MM.1S (cell line): ENCODE data around the gene ZNF804B.
"Not testable (repeated sequence)": the region's sequence is repeated elsewhere in the genome, so short reads cannot be mapped to it uniquely, and the experiment has no call there.

Experiments
- DNase-seq: peaks from one replicate; pipeline ENCODE4 v3.0.0-alpha.2; 2015
- H2AFZ ChIP-seq: fragments of 300-600 bp; sonication (generic); 2 replicates; pipeline ENCODE4 v1.6.0; 2016; ENCODE audit warnings: antibody characterized with exemption, low read length
- H3F3A ChIP-seq: fragments of 300-600 bp; sonication (generic); 2 replicates; pipeline ENCODE4 v1.6.1; 2016; ENCODE audit warnings: mild to moderate bottlenecking, antibody characterized with exemption, low read length, moderate library complexity, mixed read lengths; ENCODE audit not compliant: insufficient read depth
- H3K27ac ChIP-seq: fragments of 300-600 bp; sonication (generic); 2 replicates; pipeline ENCODE4 v1.5.1; 2016; ENCODE audit warnings: mild to moderate bottlenecking, low read length
- H3K27me3 ChIP-seq: fragments of 300-600 bp; sonication (generic); replicated peaks from 2 replicates; pipeline ENCODE4 v1.6.0; 2016; ENCODE audit warnings: low read length; ENCODE audit not compliant: insufficient read depth
- H3K36me3 ChIP-seq: fragments of 300-600 bp; sonication (generic); replicated peaks from 2 replicates; pipeline ENCODE4 v1.6.1; 2016; ENCODE audit warnings: mild to moderate bottlenecking, low read length, mixed read lengths; ENCODE audit not compliant: insufficient read depth
- H3K4me1 ChIP-seq: fragments of 300-600 bp; sonication (generic); 2 replicates; pipeline ENCODE4 v1.6.1; 2016; ENCODE audit warnings: low read length, mixed read lengths
- H3K4me2 ChIP-seq: fragments of 300-600 bp; sonication (generic); 2 replicates; pipeline ENCODE4 v1.6.0; 2016; ENCODE audit warnings: low read depth, low read length
- H3K4me3 ChIP-seq: fragments of 300-600 bp; sonication (generic); 2 replicates; pipeline ENCODE4 v1.5.1; 2016; ENCODE audit warnings: low read length, mixed read lengths
- H3K79me2 ChIP-seq: fragments of 300-600 bp; sonication (generic); 2 replicates; pipeline ENCODE4 v1.6.1; 2016; ENCODE audit warnings: mixed run types, low read length, mixed read lengths
- H3K9ac ChIP-seq: fragments of 300-600 bp; sonication (generic); 2 replicates; pipeline ENCODE4 v1.6.1; 2016; ENCODE audit warnings: low read length, mixed read lengths
- H3K9me2 ChIP-seq: fragments of 300-600 bp; sonication (generic); replicated peaks from 2 replicates; pipeline ENCODE4 v1.6.1; 2016; ENCODE audit warnings: mild to moderate bottlenecking, low read length, mixed read lengths; ENCODE audit not compliant: insufficient read depth
- H3K9me3 ChIP-seq: fragments of 300-600 bp; sonication (generic); replicated peaks from 2 replicates; pipeline ENCODE4 v1.6.1; 2016; ENCODE audit warnings: mild to moderate bottlenecking, low read length, mixed read lengths; ENCODE audit not compliant: insufficient read depth
- H4K20me1 ChIP-seq: fragments of 300-600 bp; sonication (generic); 2 replicates; pipeline ENCODE4 v1.6.1; 2016; ENCODE audit warnings: mild to moderate bottlenecking, low read length, moderate library complexity, mixed read lengths; ENCODE audit not compliant: insufficient read depth
- CTCF ChIP-seq: fragments of 300-600 bp; sonication (generic); IDR thresholded peaks from 2 replicates; pipeline ENCODE4 v1.5.1; 2016; ENCODE audit warnings: antibody characterized with exemption, low read length, mixed read lengths
- EZH2 ChIP-seq: fragments of 300-600 bp; sonication (generic); optimal IDR thresholded peaks from 2 replicates; pipeline ENCODE3; 2017; ENCODE audit warnings: low read depth, mild to moderate bottlenecking, antibody characterized with exemption, low read length, mixed read lengths
- EZH2phosphoT487 ChIP-seq: fragments of 300-600 bp; sonication (generic); IDR thresholded peaks from 2 replicates; pipeline ENCODE4 v1.6.1; 2018; ENCODE audit warnings: antibody characterized with exemption, low read length

The ZNF804B gene

GRCh38 chr7:89183712-89184111 lies 424.2 kb downstream of the ZNF804B start:
- H3K9me2 ChIP-seq, result no peaks in the 10 kb centered on the region
- H3K4me2 ChIP-seq, result no peak overlapping the region
- H3K79me2 ChIP-seq, result no peaks in the 10 kb centered on the region
- H2AFZ ChIP-seq, result no peak overlapping the region
- H3K4me1 ChIP-seq, result no peaks in the 10 kb centered on the region
- H4K20me1 ChIP-seq, result no peaks in the 10 kb centered on the region
- no peaks in the 10 kb centered on the region for H3K27me3 ChIP-seq
- TF ChIP-seq EZH2phosphoT487 (no peak), EZH2 (no peak), CTCF (no peak)
- H3K9me3 ChIP-seq, result no peaks in the 10 kb centered on the region
- DNase-seq, result no peak
- H3F3A ChIP-seq, result no peaks in the 10 kb centered on the region
- no peak overlapping the region for H3K4me3 ChIP-seq
- H3K36me3 ChIP-seq, result no peaks in the 10 kb centered on the region
- H3K27ac ChIP-seq, result no peak overlapping the region
- H3K9ac ChIP-seq, result no peak overlapping the region

- TF ChIP-seq EZH2phosphoT487 (no peak), CTCF (no peak), EZH2 (no peak)
- H3K4me3 ChIP-seq, result no peak overlapping the region
- no peaks in the 10 kb centered on the region for H3F3A ChIP-seq
- H3K27ac ChIP-seq, result no peak overlapping the region
- H4K20me1 ChIP-seq, result no peaks in the 10 kb centered on the region
- DNase-seq, result no peak
- H3K4me2 ChIP-seq, result no peak overlapping the region
- no peaks in the 10 kb centered on the region for H3K9me3 ChIP-seq
- H3K4me1 ChIP-seq, result no peaks in the 10 kb centered on the region
- H3K27me3 ChIP-seq, result no peaks in the 10 kb centered on the region
- no peak overlapping the region for H3K9ac ChIP-seq
- H3K36me3 ChIP-seq, result no peaks in the 10 kb centered on the region
- H3K9me2 ChIP-seq, result no peaks in the 10 kb centered on the region
- no peaks in the 10 kb centered on the region for H3K79me2 ChIP-seq
- H2AFZ ChIP-seq, result no peak overlapping the region
These were observed 441.3 kb downstream of the ZNF804B start for GRCh38 chr7:89200758-89201157.

GRCh38 chr7:89223900-89224395 lies 464.4 kb downstream of the ZNF804B start:
- no peaks in the 10 kb centered on the region for H4K20me1 ChIP-seq
- no peaks in the 10 kb centered on the region for H3K4me1 ChIP-seq
- no peak overlapping the region for H3K27ac ChIP-seq

GRCh38 chr7:89228688-89229171 lies 469.2 kb downstream of the ZNF804B start:
- not testable (repeated sequence) for DNase-seq, H3K9ac ChIP-seq, H3K27ac ChIP-seq, H3K4me2 ChIP-seq, H3K9me3 ChIP-seq, H2AFZ ChIP-seq, H4K20me1 ChIP-seq, H3K9me2 ChIP-seq, H3K36me3 ChIP-seq, H3K27me3 ChIP-seq, H3K4me1 ChIP-seq, H3K4me3 ChIP-seq, H3F3A ChIP-seq, H3K79me2 ChIP-seq

More at GRCh38 chr7:89223900-89224395, 464.4 kb downstream of the ZNF804B start:
- H3F3A ChIP-seq, result no peaks in the 10 kb centered on the region
- no peak overlapping the region for H2AFZ ChIP-seq
- no peaks in the 10 kb centered on the region for H3K9me3 ChIP-seq
- H3K79me2 ChIP-seq, result no peaks in the 10 kb centered on the region
- no peak overlapping the region for H3K9ac ChIP-seq
- H3K27me3 ChIP-seq, result no peaks in the 10 kb centered on the region
- H3K36me3 ChIP-seq, result no peaks in the 10 kb centered on the region
- DNase-seq, result no peak
- no peak overlapping the region for H3K4me2 ChIP-seq
- no peaks in the 10 kb centered on the region for H3K9me2 ChIP-seq
- H3K4me3 ChIP-seq, result no peak overlapping the region
- no peak for TF ChIP-seq EZH2
- no peak for TF ChIP-seq CTCF
- no peak for TF ChIP-seq EZH2phosphoT487
